ENCODE measurements around the gene MDM1. TPM values are rescaled to one million over a fixed set of nuclear protein-coding genes. Genes with fewer than 3 reads are reported as not detected.

Gene MDM1
- total RNA-seq, 1 experiment from 2014 or later: 10.0 TPM

DNA sequence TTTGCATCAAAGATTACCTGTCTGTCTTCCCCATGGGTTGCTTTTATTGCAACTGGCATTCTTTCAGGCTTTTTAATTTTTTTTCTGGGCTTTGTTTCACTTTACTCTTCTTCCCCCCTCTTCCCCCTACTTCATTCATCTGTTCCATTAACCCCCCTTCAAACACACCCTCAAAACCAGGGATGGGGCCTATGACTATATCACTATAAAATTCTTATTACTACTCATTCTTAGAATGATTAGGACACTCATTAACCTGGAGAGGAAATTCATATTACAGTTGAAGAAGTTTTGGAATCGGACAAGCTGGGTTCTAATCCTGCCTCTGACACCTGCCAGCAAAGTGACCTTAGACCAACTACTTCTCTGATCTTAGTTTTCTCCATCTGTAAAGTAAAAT lies 24.8 kb upstream of the MDM1 start:
- H3K4me1 ChIP-seq (ENCODE audit: control insufficient read depth in 1 of 2, insufficient read depth in 2 of 2, low read length in 2 of 2): peaks cover 0 to 4% of the 10 kb centered on the region in 2 experiments; a peak in 1 of 4 replicates
- H3K36me3 ChIP-seq (ENCODE audit: control insufficient read depth in 1 of 2, insufficient read depth in 2 of 2, low read length in 2 of 2): no peaks in the 10 kb centered on the region
- H3K79me2 ChIP-seq (ENCODE audit: insufficient read depth, low read length): no peaks in the 10 kb centered on the region
- no peak overlapping the region for H3K4me3 ChIP-seq (replicated peaks in 1 of 2; ENCODE audit: low read depth in 1 of 2, low read length in 2 of 2)
- ATAC-seq: no peak
- no peak overlapping the region for H2AFZ ChIP-seq (ENCODE audit: low read depth, low read length, poor library complexity, severe bottlenecking)
- intact Hi-C loops (cut with micrococcal nuclease): loop anchor here (10.0 kb wide), 2 partner anchors 308 to 388 kb away; partner anchors contain the start of gene SLC35E3
- ChIA-PET CTCF (no interaction called here), RAD21 (ENCODE audit: low non-redundant PET in 1 of 2, low total read pairs in 2 of 2, uncharacterized antibody in 2 of 2, unreplicated experiment in 2 of 2) (no interaction called here), POLR2A (no interaction called here)
- H3K27ac ChIP-seq (ENCODE audit: low read depth, low read length): no peak overlapping the region
- TF ChIP-seq, protein P1, sequence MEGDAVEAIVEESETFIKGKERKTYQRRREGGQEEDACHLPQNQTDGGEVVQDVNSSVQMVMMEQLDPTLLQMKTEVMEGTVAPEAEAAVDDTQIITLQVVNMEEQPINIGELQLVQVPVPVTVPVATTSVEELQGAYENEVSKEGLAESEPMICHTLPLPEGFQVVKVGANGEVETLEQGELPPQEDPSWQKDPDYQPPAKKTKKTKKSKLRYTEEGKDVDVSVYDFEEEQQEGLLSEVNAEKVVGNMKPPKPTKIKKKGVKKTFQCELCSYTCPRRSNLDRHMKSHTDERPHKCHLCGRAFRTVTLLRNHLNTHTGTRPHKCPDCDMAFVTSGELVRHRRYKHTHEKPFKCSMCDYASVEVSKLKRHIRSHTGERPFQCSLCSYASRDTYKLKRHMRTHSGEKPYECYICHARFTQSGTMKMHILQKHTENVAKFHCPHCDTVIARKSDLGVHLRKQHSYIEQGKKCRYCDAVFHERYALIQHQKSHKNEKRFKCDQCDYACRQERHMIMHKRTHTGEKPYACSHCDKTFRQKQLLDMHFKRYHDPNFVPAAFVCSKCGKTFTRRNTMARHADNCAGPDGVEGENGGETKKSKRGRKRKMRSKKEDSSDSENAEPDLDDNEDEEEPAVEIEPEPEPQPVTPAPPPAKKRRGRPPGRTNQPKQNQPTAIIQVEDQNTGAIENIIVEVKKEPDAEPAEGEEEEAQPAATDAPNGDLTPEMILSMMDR (IDR thresholded peaks at IDR 0.05 in 2 of 3, conservative IDR thresholded peaks at IDR 0.05 in 1 of 3; ENCODE audit: borderline replicate concordance in 1 of 3, insufficient read depth in 1 of 3, low read depth in 2 of 3, low read length in 2 of 3): no peak
- TF ChIP-seq POLR2AphosphoS5 (IDR thresholded peaks at IDR 0.05; ENCODE audit: low read depth, low read length): no peak
- no peak for TF ChIP-seq YY1 (IDR thresholded peaks at IDR 0.05; ENCODE audit: extremely low read depth, insufficient replicate concordance, low read depth, low read length)
- no peak for TF ChIP-seq SP1 (IDR thresholded peaks at IDR 0.05; ENCODE audit: low read depth)
- TF ChIP-seq CBX3 (IDR thresholded peaks at IDR 0.05; ENCODE audit: low read depth): no peak
- no peak overlapping the region for H3K4me2 ChIP-seq (ENCODE audit: low read length)
- H3K9me2 ChIP-seq (ENCODE audit: insufficient read depth): no peaks in the 10 kb centered on the region
- H3K9ac ChIP-seq (ENCODE audit: low read length): no peak overlapping the region
- H3K9me3 ChIP-seq (ENCODE audit: control insufficient read depth in 1 of 2, insufficient read depth in 1 of 2, low read depth in 1 of 2, low read length in 2 of 2): no peaks in the 10 kb centered on the region
- no peaks in the 10 kb centered on the region for H4K20me1 ChIP-seq (ENCODE audit: insufficient read depth)
- no peaks in the 10 kb centered on the region for H3K27me3 ChIP-seq (ENCODE audit: insufficient read depth, low read length)
- BruUV-seq (replicated peaks): no TSS peak
- DNase-seq (ENCODE audit: low read depth, low spot score): no peak

DNA sequence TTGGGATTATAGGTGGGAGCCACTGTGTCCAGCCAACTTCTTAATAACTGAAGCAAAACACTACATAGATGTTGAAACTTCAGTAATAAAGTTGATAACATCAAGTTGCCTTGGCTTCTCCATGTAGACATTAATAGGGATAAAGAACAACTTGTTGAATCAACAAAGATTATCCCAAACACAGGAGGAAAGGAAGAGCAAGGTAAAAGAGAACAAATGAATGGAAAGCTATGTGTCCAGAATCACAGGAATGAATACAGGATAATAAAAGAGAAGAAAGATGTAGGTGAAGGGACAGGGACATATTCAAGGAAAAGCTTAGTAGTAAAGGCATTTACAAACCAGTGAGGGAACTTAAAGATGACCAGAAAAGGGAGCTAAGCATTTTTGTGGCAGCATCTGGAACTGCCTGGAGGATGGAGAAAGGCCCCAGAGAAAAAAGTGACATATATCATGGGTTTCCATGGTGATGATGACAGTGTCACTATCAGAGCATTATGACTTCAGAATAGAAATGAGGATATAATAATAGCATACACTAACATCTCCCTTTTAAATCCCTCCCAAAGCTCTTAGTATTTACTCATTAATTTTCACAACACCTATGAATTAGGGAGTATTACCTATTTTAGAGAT lies 24.0 kb upstream of the MDM1 start:
- ChIA-PET POLR2A (no interaction called here), RAD21 (ENCODE audit: low non-redundant PET in 1 of 2, low total read pairs in 2 of 2, uncharacterized antibody in 2 of 2, unreplicated experiment in 2 of 2) (no interaction called here), CTCF (interaction anchor here (1.2 kb wide), 1 partner anchor 474 kb away, joined by 4 read pairs; no protein-coding TSS in a partner anchor)
- no peaks in the 10 kb centered on the region for H3K27me3 ChIP-seq (ENCODE audit: insufficient read depth, low read length)
- H3K9me2 ChIP-seq (ENCODE audit: insufficient read depth): no peaks in the 10 kb centered on the region
- H4K20me1 ChIP-seq (ENCODE audit: insufficient read depth): no peaks in the 10 kb centered on the region
- intact Hi-C loops (cut with micrococcal nuclease): loop anchor here (10.0 kb wide), 2 partner anchors 309 to 389 kb away; partner anchors contain the start of gene SLC35E3
- no peaks in the 10 kb centered on the region for H3K36me3 ChIP-seq (ENCODE audit: control insufficient read depth in 1 of 2, insufficient read depth in 2 of 2, low read length in 2 of 2)
- no peak overlapping the region for H3K27ac ChIP-seq (ENCODE audit: low read depth, low read length)
- no peaks in the 10 kb centered on the region for H3K79me2 ChIP-seq (ENCODE audit: insufficient read depth, low read length)
- no peak for TF ChIP-seq ELF1 (IDR thresholded peaks at IDR 0.05; ENCODE audit: borderline replicate concordance, low read depth)
- TF ChIP-seq EZH2 (IDR thresholded peaks at IDR 0.05): no peak
- TF ChIP-seq POLR2AphosphoS5 (IDR thresholded peaks at IDR 0.05; ENCODE audit: low read depth, low read length): no peak
- TF ChIP-seq, protein P2, sequence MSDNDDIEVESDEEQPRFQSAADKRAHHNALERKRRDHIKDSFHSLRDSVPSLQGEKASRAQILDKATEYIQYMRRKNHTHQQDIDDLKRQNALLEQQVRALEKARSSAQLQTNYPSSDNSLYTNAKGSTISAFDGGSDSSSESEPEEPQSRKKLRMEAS (IDR thresholded peaks at IDR 0.05): no peak
- TF ChIP-seq, protein P3, sequence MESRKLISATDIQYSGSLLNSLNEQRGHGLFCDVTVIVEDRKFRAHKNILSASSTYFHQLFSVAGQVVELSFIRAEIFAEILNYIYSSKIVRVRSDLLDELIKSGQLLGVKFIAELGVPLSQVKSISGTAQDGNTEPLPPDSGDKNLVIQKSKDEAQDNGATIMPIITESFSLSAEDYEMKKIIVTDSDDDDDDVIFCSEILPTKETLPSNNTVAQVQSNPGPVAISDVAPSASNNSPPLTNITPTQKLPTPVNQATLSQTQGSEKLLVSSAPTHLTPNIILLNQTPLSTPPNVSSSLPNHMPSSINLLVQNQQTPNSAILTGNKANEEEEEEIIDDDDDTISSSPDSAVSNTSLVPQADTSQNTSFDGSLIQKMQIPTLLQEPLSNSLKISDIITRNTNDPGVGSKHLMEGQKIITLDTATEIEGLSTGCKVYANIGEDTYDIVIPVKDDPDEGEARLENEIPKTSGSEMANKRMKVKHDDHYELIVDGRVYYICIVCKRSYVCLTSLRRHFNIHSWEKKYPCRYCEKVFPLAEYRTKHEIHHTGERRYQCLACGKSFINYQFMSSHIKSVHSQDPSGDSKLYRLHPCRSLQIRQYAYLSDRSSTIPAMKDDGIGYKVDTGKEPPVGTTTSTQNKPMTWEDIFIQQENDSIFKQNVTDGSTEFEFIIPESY (IDR thresholded peaks at IDR 0.05; ENCODE audit: extremely low read depth, insufficient replicate concordance, low read length): no peak
- H3K9ac ChIP-seq (ENCODE audit: low read length): no peak overlapping the region
- BruUV-seq (replicated peaks): no TSS peak
- H3K4me3 ChIP-seq (replicated peaks in 1 of 2; ENCODE audit: low read depth in 1 of 2, low read length in 2 of 2): no peak overlapping the region
- no peak for ATAC-seq
- no peak for DNase-seq (ENCODE audit: low read depth, low spot score)
- H3K4me2 ChIP-seq (ENCODE audit: low read length): no peak overlapping the region
- no peaks in the 10 kb centered on the region for H3K9me3 ChIP-seq (ENCODE audit: control insufficient read depth in 1 of 2, insufficient read depth in 1 of 2, low read depth in 1 of 2, low read length in 2 of 2)
- H2AFZ ChIP-seq (ENCODE audit: low read depth, low read length, poor library complexity, severe bottlenecking): no peak overlapping the region
- H3K4me1 ChIP-seq (ENCODE audit: control insufficient read depth in 1 of 2, insufficient read depth in 2 of 2, low read length in 2 of 2): peaks cover 0 to 7% of the 10 kb centered on the region in 2 experiments; a peak in 1 of 4 replicates
